GM12865 (cell line): ENCODE data around the gene BTBD1.
"Not testable (repeated sequence)": the region's sequence is repeated elsewhere in the genome, so short reads cannot be mapped to it uniquely, and the experiment has no call there.

Experiments used
- DNase-seq: peaks from one replicate; pipeline ENCODE4 v3.0.0; 2010; ENCODE audit warnings: low read depth
- H3K4me3 ChIP-seq: 2 replicates; pipeline ENCODE4 v1.5.1; 2011; ENCODE audit warnings: mild to moderate bottlenecking, low read depth, low read length, control low read depth
- CTCF ChIP-seq: IDR thresholded peaks from 2 replicates; pipeline ENCODE4 v1.5.1; 2011; ENCODE audit warnings: low read length, control low read depth, low read depth, inconsistent platforms; ENCODE audit not compliant: insufficient read depth; ENCODE audit errors: missing control alignments

BTBD1 gene

GRCh38 chr15:83057696-83058376, 9.2 kb downstream of the BTBD1 start:
- H3K4me3 ChIP-seq = no peak overlapping the region
- no peak for TF ChIP-seq CTCF
- no peak for DNase-seq

- TF ChIP-seq CTCF = no peak
- H3K4me3 ChIP-seq = no peak overlapping the region
- DNase-seq = no peak
Measured at GRCh38 chr15:83057002-83057401, 10.1 kb downstream of the BTBD1 start.

GRCh38 chr15:83053151-83053550, 13.9 kb downstream of the BTBD1 start:
- H3K4me3 ChIP-seq = no peak overlapping the region
- no peak for TF ChIP-seq CTCF
- DNase-seq = no peak

GRCh38 chr15:83046558-83047127, 20.4 kb downstream of the BTBD1 start:
- H3K4me3 ChIP-seq = no peak overlapping the region
- DNase-seq = no peak
- no peak for TF ChIP-seq CTCF

GRCh38 chr15:83044156-83044555, 22.9 kb downstream of the BTBD1 start:
- DNase-seq = no peak
- no peak overlapping the region for H3K4me3 ChIP-seq
- no peak for TF ChIP-seq CTCF

GRCh38 chr15:83039206-83039605, 27.8 kb downstream of the BTBD1 start:
- no peak for TF ChIP-seq CTCF
- H3K4me3 ChIP-seq = no peak overlapping the region
- DNase-seq = no peak

- no peak overlapping the region for H3K4me3 ChIP-seq
- no peak for TF ChIP-seq CTCF
- DNase-seq = no peak
Measured at GRCh38 chr15:83036253-83036652, 30.8 kb downstream of the BTBD1 start.

- DNase-seq = not testable (repeated sequence)
Measured at GRCh38 chr15:83031234-83031633, 35.8 kb downstream of the BTBD1 start.

More at GRCh38 chr15:83031234-83031633, 35.8 kb downstream of the BTBD1 start:
- not testable (repeated sequence) for H3K4me3 ChIP-seq
